Measurements from ENCODE around the gene CABYR.

The CABYR gene

GRCh38 chr18:24114924-24115549 lies 23.8 kb upstream of the CABYR start:
- TF ChIP-seq CTCF (IDR thresholded peaks at IDR 0.05; ENCODE audit: control insufficient read depth, insufficient read depth, low read depth, low read length, missing control alignments): no peak
- H3K4me3 ChIP-seq (ENCODE audit: control insufficient read depth, low read depth, low read length): no peak overlapping the region
- no peak for DNase-seq (ENCODE audit: low read depth)

- DNase-seq (ENCODE audit: low read depth): no peak
- TF ChIP-seq CTCF (IDR thresholded peaks at IDR 0.05; ENCODE audit: control insufficient read depth, insufficient read depth, low read depth, low read length, missing control alignments): no peak
- H3K4me3 ChIP-seq (ENCODE audit: control insufficient read depth, low read depth, low read length): no peak overlapping the region
Measured at GRCh38 chr18:24115628-24116027, 23.2 kb upstream of the CABYR start.

- TF ChIP-seq CTCF (IDR thresholded peaks at IDR 0.05; ENCODE audit: control insufficient read depth, insufficient read depth, low read depth, low read length, missing control alignments): peak; percentile 76
- peak; percentile 31 for DNase-seq (ENCODE audit: low read depth)
Measured at GRCh38 chr18:24118750-24119577, 19.9 kb upstream of the CABYR start.

GRCh38 chr18:24120676-24121075 lies 18.2 kb upstream of the CABYR start:
- no peak for TF ChIP-seq CTCF (IDR thresholded peaks at IDR 0.05; ENCODE audit: control insufficient read depth, insufficient read depth, low read depth, low read length, missing control alignments)
- no peak overlapping the region for H3K4me3 ChIP-seq (ENCODE audit: control insufficient read depth, low read depth, low read length)

More at GRCh38 chr18:24118750-24119577, 19.9 kb upstream of the CABYR start:
- no peak overlapping the region for H3K4me3 ChIP-seq (ENCODE audit: control insufficient read depth, low read depth, low read length)

GRCh38 chr18:24121625-24122024 lies 17.2 kb upstream of the CABYR start:
- no peak overlapping the region for H3K4me3 ChIP-seq (ENCODE audit: control insufficient read depth, low read depth, low read length)
- TF ChIP-seq CTCF (IDR thresholded peaks at IDR 0.05; ENCODE audit: control insufficient read depth, insufficient read depth, low read depth, low read length, missing control alignments): no peak
- no peak for DNase-seq (ENCODE audit: low read depth)

More at GRCh38 chr18:24120676-24121075, 18.2 kb upstream of the CABYR start:
- DNase-seq (ENCODE audit: low read depth): no peak

- no peak overlapping the region for H3K4me3 ChIP-seq (ENCODE audit: control insufficient read depth, low read depth, low read length)
- DNase-seq (ENCODE audit: low read depth): peak; percentile 13
Measured at GRCh38 chr18:24126155-24126961, 12.5 kb upstream of the CABYR start.

More at GRCh38 chr18:24126155-24126961, 12.5 kb upstream of the CABYR start:
- no peak for TF ChIP-seq CTCF (IDR thresholded peaks at IDR 0.05; ENCODE audit: control insufficient read depth, insufficient read depth, low read depth, low read length, missing control alignments)
